Kidney glomerular epithelial cell (primary cell): ENCODE measurements around the gene PLXNB3.
"Not testable (repeated sequence)": the region's sequence is repeated elsewhere in the genome, so short reads cannot be mapped to it uniquely, and the experiment has no call there.

Experiments
- DNase-seq: peaks from one replicate; lab custom pipeline; 2025; lab: John Stamatoyannopoulos, UW

The PLXNB3 gene

GRCh38 chrX:153816831-153817690, 53.0 kb downstream of the PLXNB3 start:
- no peak for DNase-seq

- not testable (repeated sequence) for DNase-seq
Measured at GRCh38 chrX:153818064-153818463, 54.0 kb downstream of the PLXNB3 start.

GRCh38 chrX:153818571-153819383, 54.7 kb downstream of the PLXNB3 start:
- DNase-seq: no peak

- DNase-seq: no peak
Measured at GRCh38 chrX:153819384-153820040, 55.5 kb downstream of the PLXNB3 start.

- DNase-seq: no peak
Measured at GRCh38 chrX:153820601-153821000, 56.6 kb downstream of the PLXNB3 start.

- no peak for DNase-seq
Measured at GRCh38 chrX:153821066-153821465, 57.0 kb downstream of the PLXNB3 start.

GRCh38 chrX:153824348-153824747, 60.3 kb downstream of the PLXNB3 start:
- no peak for DNase-seq

- no peak for DNase-seq
Measured at GRCh38 chrX:153825042-153825441, 61.0 kb downstream of the PLXNB3 start.
